OCI-LY3 (cell line): ENCODE data around the gene PARP15.

ENCODE experiments used
- H2AFZ ChIP-seq: fragments of 200-600, 300-600 bp; shearing (Covaris generic); 2 replicates; pipeline ENCODE4 v1.6.0; 2014; ENCODE audit warnings: antibody characterized with exemption, low read depth, low read length
- H3K27ac ChIP-seq: fragments of 200-600, 300-600 bp; sonication (generic); 2 replicates; pipeline ENCODE4 v1.5.1; 2014; ENCODE audit warnings: mild to moderate bottlenecking, low read length, moderate library complexity, mixed read lengths
- H3K27me3 ChIP-seq: fragments of 200-600, 300-600 bp; sonication (generic); 2 replicates; pipeline ENCODE4 v1.6.1; 2014; ENCODE audit warnings: low read depth, low read length, mixed read lengths
- H3K36me3 ChIP-seq: fragments of 200-600, 300-600 bp; sonication (generic); replicated peaks from 2 replicates; pipeline ENCODE3; 2014; ENCODE audit warnings: low read depth, low read length, mixed read lengths
- H3K4me1 ChIP-seq: fragments of 300-600, 200-600 bp; sonication (generic); 2 replicates; pipeline ENCODE4 v1.6.1; 2014; ENCODE audit warnings: low read length, mixed read lengths
- H3K4me2 ChIP-seq: fragments of 200-600, 300-600 bp; sonication (generic); 2 replicates; pipeline ENCODE4 v1.6.1; 2014; ENCODE audit warnings: low read length, mixed read lengths
- H3K4me3 ChIP-seq: fragments of 300-600, 200-600 bp; sonication (generic); 2 replicates; pipeline ENCODE4 v1.5.1; 2014; ENCODE audit warnings: antibody characterized with exemption, mild to moderate bottlenecking, low read length, moderate library complexity
- H3K79me2 ChIP-seq: fragments of 300-600, 200-600 bp; shearing (Covaris generic); 2 replicates; pipeline ENCODE4 v1.6.1; 2014; ENCODE audit warnings: mild to moderate bottlenecking, low read length, mixed read lengths
- H3K9ac ChIP-seq: fragments of 300-600, 200-600 bp; shearing (Covaris generic); 2 replicates; pipeline ENCODE4 v1.6.0; 2014; ENCODE audit warnings: mild to moderate bottlenecking, low read length, moderate library complexity
- H3K9me3 ChIP-seq: fragments of 200-600, 300-600 bp; shearing (Covaris generic); 2 replicates; pipeline ENCODE4 v1.6.1; 2014; ENCODE audit warnings: low read length, mixed read lengths; ENCODE audit not compliant: insufficient read depth
- H4K20me1 ChIP-seq: fragments of 200-600, 300-600 bp; sonication (generic); 2 replicates; pipeline ENCODE4 v1.6.1; 2016; ENCODE audit warnings: low read length, mixed read lengths; ENCODE audit not compliant: insufficient read depth
- CTCF ChIP-seq: fragments of 200-600, 300-600 bp; sonication (generic); IDR thresholded peaks from 2 replicates; pipeline ENCODE4 v1.5.1; 2014; ENCODE audit warnings: antibody characterized with exemption, low read length, low read depth
- EZH2phosphoT487 ChIP-seq: fragments of 200-600 bp; shearing (Covaris generic); IDR thresholded peaks from 2 replicates; pipeline ENCODE4 v1.6.1; 2018; ENCODE audit warnings: antibody characterized with exemption, mixed run types, low read depth

PARP15 gene

GRCh38 chr3:122568755-122569154 lies 8.7 kb upstream of the PARP15 start:
- Histone ChIP-seq H3K27ac (peak overlapping the region; percentile 73), H3K79me2 (peaks cover 45% of the 10 kb centered on the region), H3K4me1 (peaks cover 70% of the 10 kb centered on the region), H4K20me1 (no peaks in the 10 kb centered on the region), H3K36me3 (peaks cover 72% of the 10 kb centered on the region), H2AFZ (no peak overlapping the region), H3K4me2 (peak overlapping the region; percentile 48), H3K9me3 (no peaks in the 10 kb centered on the region), H3K9ac (peak overlapping the region; percentile 53), H3K27me3 (no peaks in the 10 kb centered on the region), H3K4me3 (no peak overlapping the region)
- TF ChIP-seq CTCF (no peak), EZH2phosphoT487 (no peak)

GRCh38 chr3:122572940-122573412 lies 4.5 kb upstream of the PARP15 start:
- Histone ChIP-seq H3K9ac (peak overlapping the region; percentile 63), H3K27ac (peak overlapping the region; percentile 97)

GRCh38 chr3:122576174-122576940 lies 1.1 kb upstream of the PARP15 start:
- peaks cover 62% of the 10 kb centered on the region for H3K4me1 ChIP-seq
- H3K27ac ChIP-seq = peak overlapping the region; percentile 97
- peaks cover 8% of the 10 kb centered on the region for H3K9me3 ChIP-seq
- peaks cover 42% of the 10 kb centered on the region for H3K36me3 ChIP-seq
- no peaks in the 10 kb centered on the region for H4K20me1 ChIP-seq
- peak overlapping the region; percentile 80 for H3K4me2 ChIP-seq
- no peak for TF ChIP-seq CTCF
- TF ChIP-seq EZH2phosphoT487 = peak; percentile 77; the same call in 1 of the 2 replicates
- H3K27me3 ChIP-seq = no peaks in the 10 kb centered on the region
- peak overlapping the region; percentile 98 for H3K9ac ChIP-seq
- no peak overlapping the region for H2AFZ ChIP-seq
- peak overlapping the region; percentile 86 for H3K4me3 ChIP-seq
- peaks cover 58% of the 10 kb centered on the region for H3K79me2 ChIP-seq

More at GRCh38 chr3:122572940-122573412, 4.5 kb upstream of the PARP15 start:
- TF ChIP-seq CTCF (no peak), EZH2phosphoT487 (no peak)
- H3K36me3 ChIP-seq = peaks cover 58% of the 10 kb centered on the region
- H3K4me1 ChIP-seq = peaks cover 67% of the 10 kb centered on the region
- H4K20me1 ChIP-seq = no peaks in the 10 kb centered on the region
- no peak overlapping the region for H3K4me3 ChIP-seq
- H3K4me2 ChIP-seq = peak overlapping the region; percentile 43
- H2AFZ ChIP-seq = no peak overlapping the region
- H3K27me3 ChIP-seq = no peaks in the 10 kb centered on the region
- peaks cover 33% of the 10 kb centered on the region for H3K79me2 ChIP-seq
- no peaks in the 10 kb centered on the region for H3K9me3 ChIP-seq

GRCh38 chr3:122578069-122578740 lies 755 bp downstream of the PARP15 start:
- Histone ChIP-seq H3K36me3 (peaks cover 45% of the 10 kb centered on the region), H3K4me3 (peak overlapping the region; percentile 86), H3K9me3 (peaks cover 22% of the 10 kb centered on the region), H2AFZ (no peak overlapping the region), H3K27ac (peak overlapping the region; percentile 97), H4K20me1 (no peaks in the 10 kb centered on the region), H3K4me2 (peak overlapping the region; percentile 80), H3K9ac (peak overlapping the region; percentile 98), H3K79me2 (peaks cover 74% of the 10 kb centered on the region), H3K4me1 (peaks cover 50% of the 10 kb centered on the region), H3K27me3 (no peaks in the 10 kb centered on the region)
- TF ChIP-seq EZH2phosphoT487 (no peak), CTCF (no peak)
